ENCODE data around the gene PTPRN2.

The PTPRN2 gene

GRCh38 chr7:158270856-158271413 lies 316.7 kb downstream of the PTPRN2 start:
- DNase-seq, result no peak

DNA sequence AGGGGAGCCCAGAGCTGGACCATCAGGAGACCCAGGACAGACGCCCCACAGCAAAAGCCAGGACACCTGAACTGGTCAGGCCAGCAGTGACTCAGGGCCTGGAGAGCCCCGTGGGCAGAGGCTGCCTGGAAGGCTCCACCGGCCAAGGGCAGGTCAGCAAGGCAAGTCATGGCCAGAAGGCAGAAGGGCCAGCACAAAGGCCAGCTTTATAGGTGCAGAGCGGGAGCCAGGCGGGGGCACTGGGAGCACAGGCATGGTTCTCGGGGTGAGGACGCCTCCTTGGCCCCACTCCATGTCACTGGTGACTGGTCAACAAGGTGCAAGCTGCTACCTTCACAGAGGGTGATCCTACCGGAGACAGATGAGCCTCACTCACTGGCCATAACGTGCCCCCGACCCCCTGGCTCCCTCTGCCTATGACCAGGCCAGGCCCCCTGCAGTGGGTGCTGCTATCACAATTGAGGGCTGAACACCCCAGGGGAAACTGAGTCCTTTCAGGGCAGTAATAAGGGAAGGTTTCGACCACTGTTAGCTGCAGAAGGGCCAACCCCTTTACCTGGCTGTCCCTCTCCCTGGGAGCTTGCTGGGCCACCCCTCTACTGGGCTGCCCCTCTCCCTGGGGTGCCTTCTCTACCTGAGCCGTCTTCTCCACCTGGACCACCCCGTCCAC lies 317.4 kb downstream of the PTPRN2 start:
- no peak for DNase-seq

GRCh38 chr7:158268816-158269535 lies 318.6 kb downstream of the PTPRN2 start:
- no peak for DNase-seq

DNA sequence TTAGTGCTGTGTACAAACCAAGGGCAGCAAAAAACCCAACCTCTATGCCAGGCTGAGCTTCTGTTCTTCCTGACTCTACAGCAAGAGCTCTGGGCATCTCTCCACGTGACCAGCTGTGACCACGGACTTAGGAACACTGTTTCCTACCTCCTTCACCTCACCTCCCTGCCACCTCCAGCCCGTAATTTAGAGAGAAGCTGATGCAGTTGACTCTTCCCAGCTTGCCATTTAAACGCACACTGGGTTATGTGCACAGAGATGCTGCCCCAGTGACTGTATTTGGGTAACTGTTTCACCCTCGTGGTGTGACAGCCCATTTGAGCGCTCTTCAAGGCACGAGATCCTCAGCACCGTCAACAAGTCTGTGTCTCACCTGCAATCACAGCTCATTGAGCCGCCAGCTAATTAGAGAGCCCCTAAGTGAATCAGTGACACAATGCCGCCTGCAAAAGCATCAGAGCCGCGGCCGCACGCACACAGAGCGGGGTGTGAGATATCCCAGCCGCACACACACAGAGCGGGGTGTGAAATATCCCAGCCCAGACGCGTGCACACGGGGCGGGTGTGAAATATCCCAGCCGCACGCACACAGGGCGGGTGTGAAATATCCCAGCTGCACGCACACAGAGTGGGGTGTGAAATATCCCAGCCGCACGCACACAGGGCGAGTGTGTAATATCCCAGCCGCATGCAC lies 319.7 kb downstream of the PTPRN2 start:
- no peak for DNase-seq

DNA sequence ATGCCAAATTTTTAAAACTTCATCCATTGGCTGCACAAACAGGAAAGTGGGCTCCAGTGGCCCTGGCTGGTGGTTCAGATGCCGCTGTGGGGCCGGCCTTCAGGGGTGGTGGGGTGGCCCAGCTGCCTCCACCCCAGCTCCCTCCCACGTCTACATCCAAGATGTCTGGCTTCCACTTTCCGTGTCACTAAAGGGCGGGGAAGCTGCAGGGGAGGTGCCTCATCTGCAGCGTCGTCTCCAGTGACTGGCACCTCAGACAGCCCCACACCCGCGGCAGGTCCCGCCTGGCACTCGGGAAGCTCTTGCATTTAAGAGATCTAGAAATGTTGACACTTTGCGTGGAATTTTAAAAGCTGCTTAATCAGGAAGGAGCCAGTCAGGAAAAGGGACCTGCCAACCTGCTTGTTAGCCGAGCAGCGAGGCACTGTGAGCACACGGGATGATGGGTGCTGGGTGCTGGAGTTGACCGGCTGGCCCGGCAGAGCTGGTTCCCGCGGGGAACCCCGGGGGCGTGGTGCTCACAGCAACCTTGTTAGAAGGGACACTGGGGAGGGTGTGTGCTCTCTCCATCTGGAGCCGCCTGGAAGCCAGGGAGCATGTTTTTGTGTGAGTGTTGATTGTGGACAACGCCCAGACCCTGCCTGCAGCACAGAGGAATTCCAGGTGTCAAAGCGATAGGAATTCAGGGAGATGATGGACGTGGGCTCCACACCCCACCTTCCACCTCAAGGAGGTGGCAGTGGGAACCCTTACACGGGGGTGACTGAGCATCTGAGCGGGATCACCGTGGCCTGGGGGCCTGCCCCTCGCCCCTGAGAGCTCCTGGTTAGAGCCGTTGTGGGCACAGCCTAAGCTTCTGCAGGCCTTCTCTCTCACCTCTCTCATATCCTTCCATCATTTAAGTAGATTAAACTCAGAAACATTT lies 320.5 kb downstream of the PTPRN2 start:
- DNase-seq, result no peak

DNA sequence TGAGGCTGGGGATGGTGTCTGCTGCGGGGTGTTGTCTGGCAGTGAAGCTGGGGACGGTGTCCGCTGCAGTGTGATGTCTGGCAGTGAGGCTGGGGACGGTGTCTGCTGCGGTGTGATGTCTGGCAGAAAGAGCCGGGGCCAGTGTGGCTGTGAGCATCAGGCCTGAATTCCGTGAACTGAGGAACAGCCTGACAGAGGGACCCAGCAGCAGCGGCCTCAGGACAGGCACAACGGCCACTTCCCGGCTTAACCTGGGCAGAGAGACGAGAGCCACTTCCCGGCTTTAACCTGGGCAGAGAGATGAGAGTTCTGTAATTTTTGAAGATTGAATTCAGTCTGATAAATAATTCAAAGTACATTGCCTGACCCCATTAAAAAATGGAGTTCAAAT lies 321.2 kb downstream of the PTPRN2 start:
- DNase-seq, result no peak

- no peak for DNase-seq
Observed at GRCh38 chr7:158265743-158266080, 321.9 kb downstream of the PTPRN2 start.

DNA sequence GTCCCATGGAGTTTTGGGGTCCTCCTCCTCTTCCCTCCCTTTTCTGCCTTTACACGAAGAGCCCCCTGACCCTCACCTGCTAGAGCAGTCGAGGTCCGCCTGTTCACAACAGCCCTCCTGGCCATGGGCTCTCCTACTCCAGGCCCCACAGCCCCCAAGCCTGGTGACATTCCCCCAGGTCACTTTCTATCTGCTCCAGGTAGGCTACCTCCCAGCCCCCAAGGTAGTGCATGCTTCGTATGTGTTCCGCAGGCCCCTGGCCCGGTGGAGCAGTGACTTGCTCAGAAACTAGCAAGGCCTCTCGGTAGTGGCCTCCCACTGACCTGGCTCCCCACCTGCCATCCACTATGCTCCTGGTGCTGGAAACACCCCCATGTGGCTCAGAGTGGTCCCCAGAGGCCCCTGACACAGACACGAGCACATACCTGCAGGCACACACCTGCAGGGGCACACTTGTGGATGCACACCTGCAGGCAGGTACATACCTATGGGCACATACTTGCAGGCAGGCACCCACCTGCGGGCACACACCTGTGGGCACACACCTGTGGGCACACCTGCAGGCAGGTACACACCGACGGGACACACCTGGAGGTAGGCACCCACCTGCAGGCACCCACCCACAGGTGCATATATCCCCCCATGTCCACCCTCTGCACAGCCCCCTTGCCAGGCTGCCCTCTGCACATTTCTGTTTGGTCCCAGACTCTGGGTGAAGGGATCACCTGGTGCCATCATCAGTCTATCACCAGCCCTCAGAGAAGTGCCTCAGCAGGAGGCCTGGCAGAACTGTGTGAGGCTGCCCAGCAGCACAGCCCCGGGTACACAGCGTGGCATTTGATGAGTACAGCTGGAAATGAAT lies 322.5 kb downstream of the PTPRN2 start:
- no peak for DNase-seq

DNA sequence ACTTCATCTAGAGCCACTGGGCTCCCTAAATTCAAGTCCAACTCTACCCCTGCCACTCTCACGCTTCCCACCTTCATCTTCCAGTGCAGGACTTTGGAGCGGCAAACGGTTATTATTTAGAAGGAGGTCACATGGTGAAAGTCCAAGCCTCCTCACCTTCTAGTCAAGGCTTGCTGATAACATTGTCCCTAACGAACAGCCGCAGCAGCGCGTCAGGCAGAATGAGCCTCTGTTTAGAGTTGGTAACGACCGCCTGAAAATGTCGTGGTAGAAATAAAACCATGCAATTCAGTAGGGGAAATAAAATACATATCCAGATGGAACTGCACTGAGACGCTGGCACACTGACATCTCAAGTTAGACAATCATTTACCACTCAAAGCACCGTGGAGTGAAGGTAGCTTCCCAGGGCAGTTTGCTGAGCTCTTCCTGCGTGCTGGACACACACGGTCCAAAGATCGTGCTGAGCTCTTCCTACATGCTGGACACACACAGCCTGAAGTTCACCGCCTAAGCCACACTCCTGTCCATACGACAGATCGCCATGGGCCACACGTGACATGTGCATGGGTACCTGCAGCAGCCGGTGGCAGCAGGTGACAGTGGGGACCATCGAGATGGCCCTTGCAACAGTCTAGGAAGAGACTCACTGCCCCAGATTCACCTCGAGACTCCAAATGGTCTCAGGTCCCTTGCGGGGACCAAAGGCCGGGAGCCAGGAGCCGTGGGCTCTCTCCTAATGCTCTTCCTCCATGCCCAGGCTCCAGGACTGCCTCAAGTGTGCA lies 323.5 kb downstream of the PTPRN2 start:
- no peak for DNase-seq

GRCh38 chr7:158263110-158263963 lies 324.3 kb downstream of the PTPRN2 start:
- DNase-seq, result no peak

GRCh38 chr7:158262284-158263109 lies 325.1 kb downstream of the PTPRN2 start:
- no peak for DNase-seq

- DNase-seq, result no peak
Observed at GRCh38 chr7:158261362-158262235, 326.0 kb downstream of the PTPRN2 start.

GRCh38 chr7:158260567-158261361 lies 326.9 kb downstream of the PTPRN2 start:
- DNase-seq, result no peak

DNA sequence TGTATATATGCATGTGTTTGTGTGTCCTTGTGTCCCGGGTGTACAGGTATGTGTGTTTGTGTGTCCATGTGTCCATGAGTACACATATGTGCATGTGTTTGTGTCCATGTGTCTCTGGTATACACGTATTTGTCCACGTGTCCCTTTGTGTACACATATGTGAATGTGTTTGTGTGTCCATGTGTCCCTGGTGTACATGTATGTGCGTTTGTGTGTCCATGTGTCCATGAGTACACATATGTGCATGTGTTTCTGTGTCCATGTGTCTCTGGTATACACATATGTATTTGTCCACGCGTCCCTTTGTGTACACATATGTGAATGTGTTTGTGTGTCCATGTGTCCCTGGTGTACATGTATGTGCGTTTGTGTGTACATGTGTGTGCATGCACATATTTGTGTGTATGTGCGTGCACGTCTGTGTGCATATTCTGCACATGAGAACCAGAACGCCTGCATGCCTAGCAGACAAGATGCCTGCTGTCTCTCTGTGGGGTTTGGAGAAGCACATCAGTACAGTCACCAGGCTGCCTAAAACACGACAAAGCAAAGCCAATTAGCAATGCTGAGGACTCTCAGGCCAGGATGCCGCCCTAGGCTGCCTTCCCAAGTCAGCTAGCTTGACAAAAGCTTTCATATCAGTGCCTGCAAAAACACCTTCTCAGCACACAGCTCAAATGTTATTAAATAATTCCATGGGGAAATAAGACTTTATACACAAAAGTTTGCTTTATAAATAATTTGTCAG lies 327.8 kb downstream of the PTPRN2 start:
- DNase-seq, result no peak

DNA sequence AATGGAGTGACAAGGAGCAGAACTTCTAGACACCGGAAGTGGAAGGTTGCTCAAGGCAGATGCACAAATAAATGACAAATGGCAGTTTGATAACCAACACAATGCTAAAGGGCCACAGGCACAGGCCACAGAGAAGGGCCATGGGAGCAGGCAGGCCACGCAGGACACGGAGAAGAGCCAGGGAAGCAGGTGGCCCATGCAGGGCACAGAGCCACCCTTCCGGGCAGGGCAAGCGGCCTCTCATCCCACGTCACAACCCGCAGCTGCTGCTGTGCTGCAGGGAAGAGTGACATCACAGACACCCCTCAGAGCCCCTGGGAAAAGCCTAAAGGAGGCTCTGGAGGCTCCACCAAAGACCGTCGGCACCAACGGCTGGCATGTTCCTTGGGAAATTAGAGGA lies 328.5 kb downstream of the PTPRN2 start:
- DNase-seq, result no peak

- DNase-seq, result no peak
Observed at GRCh38 chr7:158258411-158259130, 329.1 kb downstream of the PTPRN2 start.
